ENCODE results near the gene DUSP7.
"Not testable (repeated sequence)": the region's sequence is repeated elsewhere in the genome, so short reads cannot be mapped to it uniquely, and the experiment has no call there.

The DUSP7 gene

DNA sequence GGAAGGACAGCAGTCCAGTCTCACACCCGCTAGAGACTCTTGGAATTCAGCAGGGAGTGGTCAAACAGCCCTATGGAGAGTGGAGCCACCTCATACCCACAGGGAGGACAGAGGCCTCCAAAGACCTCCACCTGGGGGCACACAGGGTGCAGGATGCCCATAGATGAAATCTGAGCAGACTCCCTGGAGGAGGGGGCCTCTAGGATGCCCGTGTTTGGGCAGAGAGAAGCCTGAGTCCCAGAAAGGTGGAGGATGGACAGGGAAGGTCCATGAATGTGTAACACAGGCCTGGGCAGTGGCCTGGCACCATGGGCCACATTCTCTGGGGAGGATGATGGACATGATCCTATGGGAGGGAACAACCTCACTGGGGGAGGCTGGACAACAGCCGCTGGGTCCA is 21.7 kb downstream of the DUSP7 start:
- H4K20me1 ChIP-seq (ENCODE audit: insufficient read depth) = no peaks in the 10 kb centered on the region
- H3K4me2 ChIP-seq = no peak overlapping the region
- no peak overlapping the region for H3K4me3 ChIP-seq (IDR thresholded peaks at IDR 0.05; ENCODE audit: insufficient read depth, low read depth, low read length)
- TF ChIP-seq, protein P1, sequence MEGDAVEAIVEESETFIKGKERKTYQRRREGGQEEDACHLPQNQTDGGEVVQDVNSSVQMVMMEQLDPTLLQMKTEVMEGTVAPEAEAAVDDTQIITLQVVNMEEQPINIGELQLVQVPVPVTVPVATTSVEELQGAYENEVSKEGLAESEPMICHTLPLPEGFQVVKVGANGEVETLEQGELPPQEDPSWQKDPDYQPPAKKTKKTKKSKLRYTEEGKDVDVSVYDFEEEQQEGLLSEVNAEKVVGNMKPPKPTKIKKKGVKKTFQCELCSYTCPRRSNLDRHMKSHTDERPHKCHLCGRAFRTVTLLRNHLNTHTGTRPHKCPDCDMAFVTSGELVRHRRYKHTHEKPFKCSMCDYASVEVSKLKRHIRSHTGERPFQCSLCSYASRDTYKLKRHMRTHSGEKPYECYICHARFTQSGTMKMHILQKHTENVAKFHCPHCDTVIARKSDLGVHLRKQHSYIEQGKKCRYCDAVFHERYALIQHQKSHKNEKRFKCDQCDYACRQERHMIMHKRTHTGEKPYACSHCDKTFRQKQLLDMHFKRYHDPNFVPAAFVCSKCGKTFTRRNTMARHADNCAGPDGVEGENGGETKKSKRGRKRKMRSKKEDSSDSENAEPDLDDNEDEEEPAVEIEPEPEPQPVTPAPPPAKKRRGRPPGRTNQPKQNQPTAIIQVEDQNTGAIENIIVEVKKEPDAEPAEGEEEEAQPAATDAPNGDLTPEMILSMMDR (conservative IDR thresholded peaks at IDR 0.05; ENCODE audit: low read depth, low read length) = no peak
- no peaks in the 10 kb centered on the region for H3K4me1 ChIP-seq (ENCODE audit: low read depth, poor library complexity, severe bottlenecking)
- H3K79me2 ChIP-seq (ENCODE audit: insufficient read depth, low read depth) = no peaks in the 10 kb centered on the region
- no peaks in the 10 kb centered on the region for H3K27me3 ChIP-seq (ENCODE audit: insufficient read depth, low read depth)
- no peak overlapping the region for H2AFZ ChIP-seq (ENCODE audit: low read depth)
- no peaks in the 10 kb centered on the region for H3K36me3 ChIP-seq (ENCODE audit: insufficient read depth)
- H3K9ac ChIP-seq = no peak overlapping the region
- no peak overlapping the region for H3K27ac ChIP-seq

DNA sequence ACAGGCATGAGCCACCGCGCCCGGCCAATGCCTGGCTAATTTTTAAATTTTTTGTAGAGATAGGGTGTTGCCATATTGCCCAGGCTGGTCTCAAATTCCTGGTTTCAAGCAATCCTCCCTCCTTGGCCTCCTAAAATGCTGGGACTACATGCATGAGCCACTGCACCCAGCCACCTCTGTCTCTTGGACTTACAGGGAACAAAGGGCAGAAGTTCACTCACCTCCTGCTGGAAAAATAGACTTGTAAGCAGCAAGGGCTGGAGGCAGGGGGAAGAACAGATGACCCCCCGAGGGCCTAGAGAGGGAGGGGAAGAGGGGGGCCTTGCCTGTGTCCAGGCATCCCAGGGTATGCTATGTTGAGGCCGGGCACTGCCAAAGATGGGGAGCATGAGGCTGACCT is 22.2 kb downstream of the DUSP7 start:
- no peak overlapping the region for H3K27ac ChIP-seq
- H3K4me1 ChIP-seq (ENCODE audit: low read depth, poor library complexity, severe bottlenecking) = no peaks in the 10 kb centered on the region
- no peaks in the 10 kb centered on the region for H3K36me3 ChIP-seq (ENCODE audit: insufficient read depth)
- no peaks in the 10 kb centered on the region for H3K27me3 ChIP-seq (ENCODE audit: insufficient read depth, low read depth)
- H3K4me3 ChIP-seq (IDR thresholded peaks at IDR 0.05; ENCODE audit: insufficient read depth, low read depth, low read length) = no peak overlapping the region
- H4K20me1 ChIP-seq (ENCODE audit: insufficient read depth) = no peaks in the 10 kb centered on the region
- H3K9ac ChIP-seq = no peak overlapping the region
- TF ChIP-seq, protein P1 (conservative IDR thresholded peaks at IDR 0.05; ENCODE audit: low read depth, low read length) = no peak
- H2AFZ ChIP-seq (ENCODE audit: low read depth) = no peak overlapping the region
- no peak overlapping the region for H3K4me2 ChIP-seq
- no peaks in the 10 kb centered on the region for H3K79me2 ChIP-seq (ENCODE audit: insufficient read depth, low read depth)

DNA sequence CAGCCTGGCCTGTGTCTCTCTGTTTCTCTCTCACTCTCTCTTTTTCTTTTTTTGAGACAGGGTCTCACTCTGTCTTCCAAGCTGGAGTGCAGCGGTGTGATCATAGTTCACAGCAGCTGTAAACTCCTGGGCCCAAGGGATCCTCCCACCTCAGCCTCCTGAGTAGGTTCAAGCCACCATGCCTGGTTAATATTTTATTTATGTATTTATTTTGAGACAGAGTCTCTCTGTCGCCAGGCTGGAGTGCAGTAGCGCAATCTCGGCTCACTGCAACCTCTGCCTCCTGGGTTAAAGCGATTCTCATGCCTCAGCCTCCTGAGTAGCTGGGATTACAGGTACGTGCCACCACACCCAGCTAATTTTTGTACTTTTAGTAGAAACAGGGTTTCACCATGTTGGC is 22.6 kb downstream of the DUSP7 start:
- not testable (repeated sequence) for H3K27ac ChIP-seq; H3K4me1 ChIP-seq (ENCODE audit: low read depth, poor library complexity, severe bottlenecking); H3K79me2 ChIP-seq (ENCODE audit: insufficient read depth, low read depth); H3K4me2 ChIP-seq; H3K9ac ChIP-seq; H4K20me1 ChIP-seq (ENCODE audit: insufficient read depth); H3K27me3 ChIP-seq (ENCODE audit: insufficient read depth, low read depth); H2AFZ ChIP-seq (ENCODE audit: low read depth); H3K36me3 ChIP-seq (ENCODE audit: insufficient read depth); H3K4me3 ChIP-seq (IDR thresholded peaks at IDR 0.05; ENCODE audit: insufficient read depth, low read depth, low read length)

DNA sequence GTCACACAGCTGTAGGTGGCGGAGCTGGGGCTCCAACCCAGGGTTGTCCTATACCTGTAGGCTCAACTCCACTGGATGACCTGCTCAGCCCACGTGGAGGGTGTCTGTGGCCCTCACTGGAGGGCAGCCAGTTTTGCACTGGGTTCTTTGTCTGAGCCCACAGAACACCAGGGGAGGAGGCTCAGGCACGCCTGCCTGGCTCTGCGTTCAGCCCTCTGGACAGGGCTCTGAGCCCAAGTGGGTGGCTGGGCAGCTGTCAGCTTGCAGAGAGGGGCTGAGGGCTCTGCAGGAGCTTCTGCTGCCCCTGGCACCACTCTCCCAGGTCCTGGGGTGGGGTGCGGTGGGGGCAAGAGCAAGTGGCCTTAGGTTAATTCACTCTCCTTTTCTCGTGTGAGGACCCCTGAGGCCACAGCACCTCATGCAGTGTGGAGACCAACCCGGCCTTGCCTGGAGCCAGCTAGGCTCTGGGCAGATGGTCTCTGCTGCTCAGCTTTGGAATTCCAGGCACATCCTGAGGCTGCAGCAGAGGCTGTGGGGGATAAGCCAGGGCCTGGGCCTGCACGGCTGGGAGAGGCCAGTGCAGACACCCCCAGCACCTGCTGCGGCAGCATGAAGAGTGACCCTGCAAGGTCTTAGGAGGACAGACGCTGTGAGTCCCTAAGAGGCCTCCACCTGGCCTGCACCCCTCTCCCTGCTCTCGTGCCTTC is 23.5 kb downstream of the DUSP7 start:
- Histone ChIP-seq H2AFZ (ENCODE audit: low read depth) (no peak overlapping the region), H3K4me3 (IDR thresholded peaks at IDR 0.05; ENCODE audit: insufficient read depth, low read depth, low read length) (no peak overlapping the region), H3K4me2 (no peak overlapping the region), H3K79me2 (ENCODE audit: insufficient read depth, low read depth) (no peaks in the 10 kb centered on the region), H3K36me3 (ENCODE audit: insufficient read depth) (no peaks in the 10 kb centered on the region), H3K4me1 (ENCODE audit: low read depth, poor library complexity, severe bottlenecking) (no peaks in the 10 kb centered on the region), H3K27me3 (ENCODE audit: insufficient read depth, low read depth) (no peaks in the 10 kb centered on the region), H3K27ac (no peak overlapping the region), H4K20me1 (ENCODE audit: insufficient read depth) (no peaks in the 10 kb centered on the region), H3K9ac (no peak overlapping the region)
- TF ChIP-seq, protein P1 (conservative IDR thresholded peaks at IDR 0.05; ENCODE audit: low read depth, low read length) = no peak

DNA sequence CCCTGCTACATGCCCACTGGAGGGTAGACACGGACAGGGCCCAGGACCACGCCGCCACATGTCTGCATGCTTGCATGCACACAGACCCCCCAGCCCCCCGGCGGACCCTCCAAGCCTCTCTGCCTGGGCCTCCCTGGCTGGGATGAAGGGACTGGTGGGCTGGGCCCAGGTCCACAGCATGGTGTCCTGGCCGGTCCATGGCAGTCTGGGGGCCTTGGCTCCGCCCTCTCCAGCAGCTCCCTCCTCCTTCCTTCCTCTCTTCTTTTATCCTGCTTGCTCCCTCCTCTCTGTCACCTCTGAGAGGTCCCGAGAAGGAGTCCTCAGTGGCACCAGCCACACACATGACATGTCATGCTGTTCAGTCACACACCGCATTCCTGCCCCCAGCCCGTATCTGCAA is 24.5 kb downstream of the DUSP7 start:
- Histone ChIP-seq H2AFZ (ENCODE audit: low read depth) (no peak overlapping the region), H3K4me3 (IDR thresholded peaks at IDR 0.05; ENCODE audit: insufficient read depth, low read depth, low read length) (no peak overlapping the region), H3K27ac (no peak overlapping the region), H3K4me1 (ENCODE audit: low read depth, poor library complexity, severe bottlenecking) (no peaks in the 10 kb centered on the region), H3K4me2 (no peak overlapping the region), H3K9ac (no peak overlapping the region), H3K36me3 (ENCODE audit: insufficient read depth) (no peaks in the 10 kb centered on the region), H3K27me3 (ENCODE audit: insufficient read depth, low read depth) (no peaks in the 10 kb centered on the region), H3K79me2 (ENCODE audit: insufficient read depth, low read depth) (no peaks in the 10 kb centered on the region), H4K20me1 (ENCODE audit: insufficient read depth) (no peaks in the 10 kb centered on the region)
- TF ChIP-seq, protein P1 (conservative IDR thresholded peaks at IDR 0.05; ENCODE audit: low read depth, low read length) = no peak
